PC-9 (cell line): ENCODE measurements around the gene ZNF317.

Source experiments
- CTCF ChIP-seq: fragments of 200-600 bp; sonication (generic); conservative IDR thresholded peaks from 2 replicates; pipeline ENCODE4 v1.6.1; 2017; ENCODE audit warnings: mixed run types, antibody characterized with exemption, mild to moderate bottlenecking, moderate library complexity
- EZH2 ChIP-seq: fragments of 200-600 bp; sonication (generic); IDR thresholded peaks from 2 replicates; pipeline ENCODE4 v1.8.0; 2017; ENCODE audit warnings: antibody characterized with exemption, low read depth

- TF ChIP-seq CTCF (no peak), EZH2 (no peak)
Measured at GRCh38 chr19:9107375-9107774, 32.8 kb upstream of the ZNF317 start, which contains the start of gene OR7G2.
